ENCODE results near the gene NF1. TPM values are rescaled to one million over a fixed set of nuclear protein-coding genes. Genes with fewer than 3 reads are reported as not detected.
"Not testable (repeated sequence)": the region's sequence is repeated elsewhere in the genome, so short reads cannot be mapped to it uniquely, and the experiment has no call there.

NF1 gene
- total RNA-seq, 1 donor from 2014 or later, result 38.9 TPM

DNA sequence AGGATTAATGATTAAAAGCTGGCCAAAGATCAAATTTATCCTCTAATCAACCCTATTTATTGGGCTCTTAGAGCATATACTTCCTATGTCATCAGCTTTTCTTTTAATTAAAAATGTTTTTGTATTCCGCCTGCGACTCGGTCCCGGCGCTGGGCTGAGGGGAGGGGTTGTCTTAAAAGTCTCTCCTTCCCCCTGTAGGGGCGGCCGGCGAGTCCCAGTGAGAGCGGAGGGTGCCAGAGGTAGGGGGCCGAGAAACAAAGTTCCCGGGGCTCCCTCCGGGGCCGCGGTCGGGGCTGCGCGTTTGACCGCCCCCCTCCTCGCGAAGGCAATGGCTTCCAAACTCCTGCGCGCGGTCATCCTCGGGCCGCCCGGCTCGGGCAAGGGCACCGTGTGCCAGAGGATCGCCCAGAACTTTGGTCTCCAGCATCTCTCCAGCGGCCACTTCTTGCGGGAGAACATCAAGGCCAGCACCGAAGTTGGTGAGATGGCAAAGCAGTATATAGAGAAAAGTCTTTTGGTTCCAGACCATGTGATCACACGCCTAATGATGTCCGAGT is 250.5 kb downstream of the NF1 start:
- intact Hi-C loops (cut with DNase I); ATAC-seq (ENCODE audit: poor library complexity): not testable (repeated sequence)

DNA sequence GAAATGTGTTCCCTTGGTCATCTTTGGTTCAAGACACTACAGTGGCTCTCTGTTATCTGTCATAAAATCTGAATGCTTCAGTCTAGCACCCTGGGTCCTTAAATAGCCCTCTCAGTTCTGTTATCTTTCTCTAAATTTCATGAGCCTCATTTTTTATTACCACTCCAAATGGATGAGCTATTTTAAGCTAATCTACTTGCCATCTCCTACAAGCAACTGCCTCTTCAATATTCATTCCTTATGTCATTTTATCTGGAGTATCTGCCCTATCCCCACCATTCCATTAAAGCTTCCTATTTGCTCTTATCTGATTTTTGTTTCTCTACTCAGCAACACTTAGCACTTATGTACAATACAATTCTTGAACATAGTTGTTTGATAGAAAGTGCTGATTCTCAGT is 254.7 kb downstream of the NF1 start:
- DNase-seq (no peak), ATAC-seq (ENCODE audit: poor library complexity) (no peak)
- intact Hi-C loops (cut with DNase I), result no loop called here

More for the DNA sequence above, 250.5 kb downstream of the NF1 start:
- DNase-seq, result not testable (repeated sequence)

- ATAC-seq (ENCODE audit: poor library complexity) (no peak), DNase-seq (no peak)
- intact Hi-C loops (cut with DNase I), result no loop called here
These were observed 261.2 kb downstream of the NF1 start for GRCh38 chr17:31355935-31356334.

GRCh38 chr17:31357091-31357490 is 262.3 kb downstream of the NF1 start:
- ATAC-seq (ENCODE audit: poor library complexity), result no peak
- intact Hi-C loops (cut with DNase I), result no loop called here
- no peak for DNase-seq

- ATAC-seq (ENCODE audit: poor library complexity), result no peak
- intact Hi-C loops (cut with DNase I), result no loop called here
- no peak for DNase-seq
These were observed 263.1 kb downstream of the NF1 start for GRCh38 chr17:31357839-31358394.

DNA sequence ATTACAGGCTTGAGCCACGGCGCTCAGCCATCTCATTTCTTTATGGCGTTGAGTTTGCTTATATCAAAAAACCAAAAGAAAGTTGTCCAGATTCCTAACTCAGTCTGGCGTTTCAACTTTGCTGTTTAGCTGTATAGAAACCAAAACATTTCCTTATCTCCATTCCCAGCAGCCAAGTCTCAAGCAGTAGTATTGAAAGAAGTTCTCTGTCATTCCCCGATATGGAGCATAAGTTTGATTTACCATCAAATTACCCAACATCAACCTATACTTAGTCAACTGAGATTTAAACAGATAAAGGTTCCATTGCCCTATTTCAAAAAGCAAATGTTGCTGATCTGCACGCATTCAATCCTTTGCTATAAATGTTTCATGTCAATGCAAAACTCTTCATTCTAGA is 269.2 kb downstream of the NF1 start:
- intact Hi-C loops (cut with DNase I), result no loop called here
- ATAC-seq (ENCODE audit: poor library complexity) (no peak), DNase-seq (no peak)

- ATAC-seq (ENCODE audit: poor library complexity), result no peak
These were observed 271.3 kb downstream of the NF1 start for GRCh38 chr17:31366088-31366487.

DNA sequence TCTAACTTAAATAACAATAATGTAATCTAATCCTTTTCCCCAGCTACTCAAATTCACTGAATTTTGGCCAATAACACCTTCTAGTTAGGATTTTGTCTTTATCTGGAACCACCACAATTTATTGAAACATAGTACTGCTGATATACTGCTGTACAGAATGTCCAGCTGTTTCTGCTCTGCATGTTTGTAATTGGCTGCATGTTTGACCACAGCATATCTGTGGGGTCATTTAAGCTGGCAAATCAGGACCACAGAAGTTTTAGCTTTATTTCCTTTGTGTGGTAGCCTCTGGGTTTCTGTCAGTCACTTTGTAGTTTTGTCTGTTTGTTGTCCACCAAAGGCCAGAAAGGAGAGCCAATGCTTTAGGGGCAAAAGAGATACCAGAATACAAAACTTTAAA is 274.5 kb downstream of the NF1 start:
- intact Hi-C loops (cut with DNase I), result no loop called here
- no peak for ATAC-seq (ENCODE audit: poor library complexity)
- no peak for DNase-seq

More at GRCh38 chr17:31366088-31366487, 271.3 kb downstream of the NF1 start:
- intact Hi-C loops (cut with DNase I), result no loop called here
- DNase-seq, result no peak

DNA sequence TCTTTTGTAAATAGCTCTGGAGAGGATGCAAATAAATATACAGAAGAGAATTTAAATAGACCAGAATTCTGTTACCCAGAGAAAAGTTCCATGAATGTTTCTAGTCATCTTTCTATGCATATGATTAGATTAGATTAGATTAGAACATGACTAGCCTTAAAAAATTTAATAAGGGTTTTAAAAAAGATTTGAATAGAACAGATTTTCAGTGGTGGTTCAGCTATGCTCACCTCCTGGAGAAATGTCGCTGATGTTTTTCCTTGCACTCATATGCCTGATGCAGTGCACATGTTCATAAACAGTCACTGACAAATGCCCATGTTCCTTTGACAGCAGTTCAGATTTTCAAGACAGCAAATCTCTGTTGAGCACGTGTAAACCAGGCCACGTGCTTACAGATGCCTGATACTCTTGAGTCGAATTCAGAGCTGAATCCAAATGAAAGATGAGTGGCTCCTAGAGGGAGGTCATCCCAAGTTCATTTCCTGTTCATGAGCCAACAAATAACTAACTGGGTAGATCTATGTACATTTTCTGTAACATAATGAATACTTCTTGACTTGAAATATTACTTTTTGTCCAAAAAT is 276.8 kb downstream of the NF1 start:
- DNase-seq, result no peak
- intact Hi-C loops (cut with DNase I), result no loop called here
- ATAC-seq (ENCODE audit: poor library complexity), result no peak

DNA sequence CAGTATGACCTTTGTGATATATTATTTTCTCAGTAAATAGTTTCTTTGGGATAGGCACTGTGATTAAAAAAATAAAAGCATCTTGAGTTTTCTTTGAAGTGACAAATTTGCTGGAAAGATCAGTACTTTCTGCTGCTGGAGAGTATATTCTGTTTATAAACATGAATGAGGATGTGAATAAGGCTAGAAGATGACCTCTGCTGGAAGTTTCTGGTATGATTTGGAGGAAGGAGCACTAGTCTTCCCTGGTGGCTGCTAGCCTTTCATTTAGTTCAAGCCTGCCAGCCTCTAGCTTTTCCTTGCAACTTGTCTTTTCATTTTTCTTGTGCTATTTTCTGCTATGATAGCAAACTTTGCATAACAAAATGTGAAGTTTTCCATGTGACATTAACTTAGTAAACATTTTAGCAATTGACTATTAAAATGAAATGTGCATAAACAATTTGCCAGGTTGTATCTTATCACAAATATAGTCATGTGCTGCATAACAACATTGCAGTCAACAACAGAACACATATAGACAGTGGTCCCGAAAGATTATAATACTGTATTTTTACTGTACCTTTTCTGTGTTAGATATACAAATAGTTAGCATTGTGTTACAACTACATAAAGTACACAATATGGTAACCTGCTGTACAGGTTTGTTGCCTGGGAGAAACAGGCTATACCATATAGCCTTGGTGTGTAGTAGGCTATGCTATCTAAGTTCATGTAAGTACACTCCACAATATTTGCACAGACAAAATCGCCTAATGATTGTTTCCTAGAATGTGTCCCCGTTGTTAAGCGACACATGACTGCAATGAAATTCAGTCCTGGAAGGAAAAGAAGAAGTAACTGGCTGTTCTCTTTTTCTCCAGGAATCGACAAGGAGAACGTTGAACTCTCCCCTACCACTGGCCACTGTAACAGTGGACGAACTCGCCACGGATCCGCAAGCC is 278.6 kb downstream of the NF1 start:
- DNase-seq, result no peak
- intact Hi-C loops (cut with DNase I), result no loop called here
- ATAC-seq (ENCODE audit: poor library complexity), result peak; percentile 81

DNA sequence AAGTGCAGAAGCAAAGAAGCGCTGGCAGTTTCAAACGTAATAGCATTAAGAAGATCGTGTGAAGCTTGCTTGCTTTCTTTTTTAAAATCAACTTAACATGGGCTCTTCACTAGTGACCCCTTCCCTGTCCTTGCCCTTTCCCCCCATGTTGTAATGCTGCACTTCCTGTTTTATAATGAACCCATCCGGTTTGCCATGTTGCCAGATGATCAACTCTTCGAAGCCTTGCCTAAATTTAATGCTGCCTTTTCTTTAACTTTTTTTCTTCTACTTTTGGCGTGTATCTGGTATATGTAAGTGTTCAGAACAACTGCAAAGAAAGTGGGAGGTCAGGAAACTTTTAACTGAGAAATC is 279.3 kb downstream of the NF1 start:
- peak; percentile 46 for ATAC-seq (ENCODE audit: poor library complexity)
- no peak for DNase-seq
- intact Hi-C loops (cut with DNase I), result no loop called here

GRCh38 chr17:31374503-31374902 is 279.7 kb downstream of the NF1 start:
- intact Hi-C loops (cut with DNase I), result no loop called here
- no peak for DNase-seq
- no peak for ATAC-seq (ENCODE audit: poor library complexity)

DNA sequence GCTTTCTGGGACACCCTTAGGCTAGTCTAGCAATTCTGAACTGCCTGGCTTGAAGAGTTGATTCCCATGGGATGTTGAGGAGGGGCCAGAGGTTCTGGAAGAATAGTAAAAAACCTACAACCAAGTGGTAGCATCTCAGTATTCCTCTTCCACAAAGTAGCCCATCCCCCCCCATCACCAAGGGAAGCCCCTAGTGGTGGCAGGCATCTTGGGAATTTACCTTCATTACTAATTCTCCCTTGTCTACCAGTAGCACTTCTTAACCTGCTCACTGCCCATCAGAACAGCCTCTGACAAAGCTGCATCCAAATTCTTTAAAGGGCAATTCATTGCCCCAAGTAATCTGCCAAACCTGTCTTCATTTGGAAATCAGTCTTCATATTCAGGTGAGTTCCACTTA is 283.9 kb downstream of the NF1 start:
- ATAC-seq (ENCODE audit: poor library complexity) (no peak), DNase-seq (no peak)
- intact Hi-C loops (cut with DNase I), result no loop called here

- intact Hi-C loops (cut with DNase I), result no loop called here
- DNase-seq, result no peak
- ATAC-seq (ENCODE audit: poor library complexity), result no peak
These were observed 284.9 kb downstream of the NF1 start for GRCh38 chr17:31379597-31380205.

DNA sequence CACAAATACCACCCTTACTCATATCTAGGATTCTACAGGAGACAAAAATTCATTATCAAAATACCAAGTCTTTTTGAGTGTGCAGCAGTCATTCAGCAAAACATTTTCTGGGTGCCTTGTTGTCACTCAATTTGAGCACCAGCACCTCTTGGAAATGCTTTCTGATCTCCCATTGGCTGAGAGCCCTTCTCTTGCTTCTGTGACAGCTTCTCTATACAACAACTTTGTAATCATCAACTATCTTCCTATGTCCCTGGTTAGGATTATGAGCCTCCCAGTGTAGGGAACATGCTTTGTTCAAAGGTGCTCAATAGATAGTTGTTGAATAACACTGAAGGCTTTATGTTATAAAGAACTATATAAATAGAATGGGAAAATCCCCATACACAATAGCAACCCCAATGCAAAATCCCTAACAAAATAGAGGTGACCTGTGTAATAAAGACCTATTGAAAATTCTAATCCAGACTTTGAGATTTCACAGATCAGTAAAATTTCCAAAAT is 286.4 kb downstream of the NF1 start:
- no peak for DNase-seq
- ATAC-seq (ENCODE audit: poor library complexity), result no peak
- intact Hi-C loops (cut with DNase I), result no loop called here

DNA sequence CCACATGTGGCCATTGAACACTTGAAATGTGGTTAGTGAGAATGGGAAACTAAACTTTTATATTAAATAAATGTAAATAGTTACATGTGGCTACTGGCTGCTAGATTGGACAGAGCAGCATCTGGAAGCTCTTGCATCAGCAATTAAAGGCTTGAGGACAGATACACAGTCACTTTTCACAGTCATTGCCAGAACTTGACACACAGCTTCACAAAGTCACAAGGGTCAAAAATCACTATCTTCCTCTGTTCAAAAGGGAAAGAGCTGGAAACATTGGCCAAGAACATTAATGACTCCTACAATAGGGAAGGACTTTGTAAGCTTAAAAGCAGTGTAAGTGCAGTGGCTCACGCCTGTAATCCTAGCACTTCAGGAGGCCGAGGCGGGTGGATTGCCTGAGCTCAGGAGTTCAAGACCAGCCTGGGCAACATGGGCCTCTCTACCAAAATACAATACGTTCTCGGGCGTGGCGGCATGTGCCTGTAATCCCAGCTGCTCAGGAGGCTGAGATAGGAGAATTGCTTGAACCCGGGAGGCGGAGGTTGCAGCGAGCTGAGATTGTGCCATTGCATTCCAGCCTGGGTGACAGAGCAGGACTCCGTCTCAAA is 288.0 kb downstream of the NF1 start:
- peak; percentile 53 for ATAC-seq (ENCODE audit: poor library complexity)
- DNase-seq; intact Hi-C loops (cut with DNase I): not testable (repeated sequence)

GRCh38 chr17:31383488-31383887 is 288.7 kb downstream of the NF1 start:
- ATAC-seq (ENCODE audit: poor library complexity); intact Hi-C loops (cut with DNase I); DNase-seq: not testable (repeated sequence)

DNA sequence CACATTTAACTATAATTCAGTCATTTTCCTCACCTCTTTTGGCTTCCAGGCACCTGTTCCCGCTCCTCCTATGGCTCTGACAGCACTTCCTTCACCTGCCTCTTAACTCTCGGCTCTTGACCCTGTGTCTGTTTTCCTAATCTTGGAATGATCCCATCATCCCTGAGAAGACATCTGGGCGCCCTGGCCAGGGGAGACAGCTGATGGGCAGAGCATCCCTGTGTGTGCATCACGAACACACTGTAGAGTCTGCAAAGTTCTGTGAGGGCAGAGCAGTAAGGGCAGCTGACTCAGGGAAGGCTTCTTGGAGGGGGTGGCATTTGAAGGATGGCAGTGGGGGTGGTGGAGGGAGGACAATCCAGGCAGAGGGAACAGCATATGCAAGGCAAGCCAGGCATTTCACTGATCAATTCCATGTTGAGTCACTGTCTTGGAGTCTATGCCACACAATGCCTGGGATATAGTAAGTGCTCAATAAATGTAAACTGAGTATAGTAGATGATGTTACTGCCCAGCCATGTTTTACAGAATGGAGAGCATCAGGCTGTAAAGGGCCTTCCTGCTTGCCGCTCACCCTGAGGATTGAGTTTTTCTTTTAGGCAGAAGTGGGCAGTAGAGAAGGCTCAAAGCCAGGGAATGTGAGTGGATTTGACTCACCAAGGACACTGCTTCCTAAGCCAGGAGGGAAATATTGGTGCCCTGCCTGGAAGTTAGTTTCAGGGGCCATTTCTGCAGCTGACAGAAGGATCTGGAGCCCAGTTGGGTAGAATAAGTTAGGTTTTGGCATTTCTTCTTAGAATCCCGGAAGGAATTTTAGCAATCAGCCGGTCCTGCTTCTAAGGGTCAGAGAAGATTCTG is 290.9 kb downstream of the NF1 start:
- no peak for DNase-seq
- intact Hi-C loops (cut with DNase I), result no loop called here
- no peak for ATAC-seq (ENCODE audit: poor library complexity)
